ENCODE results near the gene RINL.
"Not testable (repeated sequence)": the region's sequence is repeated elsewhere in the genome, so short reads cannot be mapped to it uniquely, and the experiment has no call there.

Gene RINL

DNA sequence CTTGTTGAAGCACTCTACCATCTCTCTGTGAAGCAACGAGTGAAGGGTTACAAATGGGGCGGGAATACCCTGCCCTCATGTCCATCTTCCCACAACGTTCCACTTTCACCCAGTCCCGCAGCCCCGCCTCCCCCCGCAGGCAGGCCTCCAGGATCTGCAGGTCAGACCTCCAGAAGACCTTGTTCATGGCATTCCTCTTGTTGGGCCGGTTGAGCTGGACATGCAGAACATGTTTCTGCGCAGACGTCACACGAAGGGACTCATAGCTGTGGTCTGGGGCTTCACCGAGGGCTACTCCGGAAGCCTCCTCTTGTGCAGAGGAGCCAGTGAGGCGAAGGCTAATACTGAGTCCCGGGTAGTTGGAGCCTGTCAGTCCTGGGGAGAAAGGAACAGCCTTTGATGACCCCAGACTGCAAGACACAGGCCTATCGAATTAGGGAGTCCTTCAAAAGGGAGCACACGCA lies 46.9 kb downstream of the RINL start:
- no peak for DNase-seq

DNA sequence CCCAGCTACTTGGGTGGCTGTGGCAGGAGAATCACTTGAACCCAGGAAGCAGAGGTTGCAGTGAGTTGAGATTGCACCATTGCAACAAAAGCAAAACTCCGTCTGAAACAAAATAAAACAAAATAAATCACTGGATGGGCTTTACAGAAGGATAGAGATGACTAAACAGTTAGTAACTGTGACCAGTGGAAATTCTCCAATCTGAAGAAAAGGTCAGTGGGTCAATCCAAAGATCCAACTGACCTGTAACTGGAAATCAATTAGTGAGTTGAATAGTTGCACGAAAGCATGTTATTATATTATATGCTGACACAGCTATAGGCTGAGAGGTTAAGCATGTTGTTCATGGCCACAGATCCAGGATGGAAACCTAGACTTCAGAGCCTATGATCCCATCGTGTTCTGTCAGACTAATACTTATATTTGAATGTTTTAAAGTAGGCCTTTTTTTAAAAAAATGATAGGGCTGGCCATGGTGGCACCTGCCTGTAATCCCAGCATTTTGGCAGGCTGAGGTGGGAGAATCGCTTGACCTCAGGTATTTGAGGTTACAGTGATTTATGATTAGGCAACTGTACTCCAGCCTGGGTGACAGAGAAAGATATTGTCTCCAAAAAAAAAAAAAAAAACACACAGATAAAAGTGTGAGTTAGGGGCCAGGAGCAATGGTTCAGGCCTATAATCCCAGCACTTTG lies 47.9 kb downstream of the RINL start:
- no peak for DNase-seq

DNA sequence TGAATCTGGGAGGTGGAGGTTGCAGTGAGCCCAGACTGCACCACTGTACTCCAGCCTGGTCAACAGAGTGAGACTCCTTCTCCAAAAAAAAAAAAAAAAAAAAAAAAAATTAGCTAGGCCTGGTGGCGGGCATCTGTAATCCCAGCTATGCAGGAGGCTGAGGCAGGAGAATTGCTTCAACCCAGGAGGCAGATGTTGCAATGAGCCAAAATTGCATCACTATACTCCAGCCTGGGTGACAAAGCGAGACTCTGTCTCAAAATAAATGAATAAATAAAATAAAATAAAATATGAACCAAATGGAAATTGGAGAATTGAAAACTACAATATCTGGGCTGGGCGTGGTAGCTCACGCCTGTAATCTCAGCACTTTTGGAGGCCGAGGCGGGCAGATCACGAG lies 48.9 kb downstream of the RINL start:
- not testable (repeated sequence) for DNase-seq

DNA sequence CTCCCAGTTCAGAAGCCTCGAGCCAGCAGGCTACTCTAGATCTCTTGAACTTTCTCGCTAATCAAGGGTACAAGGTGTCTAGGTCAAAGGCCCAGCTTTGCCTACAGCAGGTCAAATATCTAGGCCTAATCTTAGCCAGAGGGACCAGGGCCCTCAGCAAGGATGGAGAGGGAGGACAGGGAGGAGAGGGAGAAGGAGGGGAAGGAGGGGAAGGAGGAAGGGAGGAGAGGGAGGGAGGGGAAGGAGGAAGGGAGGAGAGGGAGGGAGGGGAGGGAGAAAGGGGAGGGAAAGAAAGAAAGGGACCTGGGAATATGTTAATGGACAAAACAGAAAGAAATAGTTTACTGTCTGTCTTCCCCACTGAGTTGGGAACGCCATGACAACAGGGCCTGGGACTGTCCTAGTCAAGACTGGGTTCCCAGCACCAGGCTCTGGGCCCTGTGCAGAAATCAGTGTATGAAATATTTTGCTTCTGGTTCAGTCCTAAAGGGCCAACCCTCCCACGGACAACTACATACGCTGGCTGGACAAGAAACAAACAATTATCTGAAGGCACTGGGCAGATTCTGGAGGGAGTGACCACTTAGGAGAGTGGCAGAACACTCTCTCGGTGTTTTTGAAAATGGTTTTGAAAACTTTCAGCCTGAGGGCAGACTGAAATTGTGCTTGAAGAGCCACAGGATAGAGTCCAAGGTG lies 51.1 kb downstream of the RINL start:
- DNase-seq, result no peak

DNA sequence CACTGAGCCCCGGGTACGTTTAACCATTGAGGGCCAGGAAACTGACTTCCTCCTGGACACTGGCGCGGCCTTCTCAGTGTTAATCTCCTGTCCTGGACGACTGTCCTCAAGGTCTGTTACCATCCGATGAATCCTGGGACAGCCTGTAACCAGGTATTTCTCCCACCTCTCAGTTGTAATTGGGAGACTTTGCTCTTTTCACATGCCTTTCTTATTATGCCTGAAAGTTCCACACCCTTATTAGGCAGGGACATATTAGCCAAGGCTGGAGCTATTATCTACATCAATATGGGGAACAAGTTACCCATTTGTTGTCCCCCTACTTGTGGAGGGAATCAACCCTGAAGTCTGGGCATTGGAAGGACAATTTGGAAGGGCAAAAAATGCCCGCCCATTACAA lies 52.1 kb downstream of the RINL start:
- not testable (repeated sequence) for DNase-seq

DNA sequence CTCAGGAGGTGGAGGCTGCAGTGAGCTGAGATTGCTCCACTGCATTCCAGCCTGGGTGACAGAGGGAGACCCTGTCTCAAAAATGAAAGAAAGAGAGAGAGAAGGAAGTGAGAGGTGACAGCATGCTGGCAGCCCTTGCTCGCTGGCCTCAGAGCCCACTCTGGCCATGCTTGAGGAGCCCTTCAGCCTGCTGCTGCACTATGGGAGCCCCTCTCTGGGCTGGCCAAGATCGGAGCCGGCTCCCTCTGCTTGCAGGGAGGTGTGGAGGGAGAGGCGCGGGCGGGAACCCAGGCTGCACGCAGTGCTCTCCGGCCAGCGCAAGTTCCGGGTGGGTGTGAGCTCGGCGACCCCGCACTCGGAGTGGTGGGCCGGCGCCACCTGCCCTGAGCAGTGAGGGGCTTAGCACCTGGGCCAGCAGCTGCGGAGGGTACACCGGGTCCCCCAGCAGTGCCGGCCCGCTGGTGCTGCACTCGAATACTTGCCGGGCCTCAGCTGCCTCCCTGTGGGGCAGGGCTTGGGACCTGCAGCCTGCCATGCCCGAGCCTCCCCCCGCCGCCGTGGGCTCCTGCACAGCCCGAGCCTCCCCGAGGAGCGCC lies 56.7 kb downstream of the RINL start:
- DNase-seq, result not testable (repeated sequence)

DNA sequence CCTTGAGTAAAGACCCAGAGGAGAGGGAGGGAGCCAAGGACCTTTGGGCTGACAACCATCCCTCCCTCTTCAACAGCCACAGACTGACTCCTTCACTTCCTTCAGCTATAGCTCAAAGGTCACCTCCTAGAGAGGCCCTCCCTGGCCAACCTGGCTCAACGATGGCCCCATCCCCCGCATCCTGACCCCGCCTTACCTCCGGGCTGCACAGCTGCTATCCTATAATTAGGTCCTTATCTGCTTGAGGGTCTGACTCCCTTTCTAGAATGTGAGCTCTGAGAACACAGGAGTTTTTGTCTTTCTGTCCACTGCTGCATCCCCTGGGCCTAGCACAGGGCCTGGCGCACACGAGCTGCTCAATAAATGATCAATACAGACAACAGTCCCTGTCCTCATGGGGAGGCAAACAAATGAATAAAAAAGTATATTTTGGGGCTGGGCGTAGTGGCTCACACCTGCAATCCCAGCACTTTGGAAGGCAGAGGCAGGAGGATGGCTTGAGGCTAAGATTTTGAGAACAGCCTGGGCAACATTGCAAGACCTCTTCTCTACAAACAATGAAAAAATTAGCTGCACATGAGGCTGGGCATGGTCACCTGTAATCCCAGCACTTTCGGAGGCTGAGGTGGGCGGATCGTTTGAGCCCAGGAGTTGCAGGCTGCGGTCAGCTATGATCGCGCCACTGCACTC lies 58.7 kb downstream of the RINL start:
- no peak for DNase-seq

Measured in effector CD8-positive, alpha-beta T cell (primary cell).